OCI-LY3 (cell line): ENCODE measurements around the gene GORASP1.

Source experiments
- H2AFZ ChIP-seq: fragments of 200-600, 300-600 bp; shearing (Covaris generic); 2 replicates; pipeline ENCODE4 v1.6.0; 2014; ENCODE audit warnings: antibody characterized with exemption, low read depth, low read length
- H3K27ac ChIP-seq: fragments of 200-600, 300-600 bp; sonication (generic); 2 replicates; pipeline ENCODE4 v1.5.1; 2014; ENCODE audit warnings: mild to moderate bottlenecking, low read length, moderate library complexity, mixed read lengths
- H3K27me3 ChIP-seq: fragments of 200-600, 300-600 bp; sonication (generic); 2 replicates; pipeline ENCODE4 v1.6.1; 2014; ENCODE audit warnings: low read depth, low read length, mixed read lengths
- H3K36me3 ChIP-seq: fragments of 200-600, 300-600 bp; sonication (generic); replicated peaks from 2 replicates; pipeline ENCODE3; 2014; ENCODE audit warnings: low read depth, low read length, mixed read lengths
- H3K4me1 ChIP-seq: fragments of 300-600, 200-600 bp; sonication (generic); 2 replicates; pipeline ENCODE4 v1.6.1; 2014; ENCODE audit warnings: low read length, mixed read lengths
- H3K4me2 ChIP-seq: fragments of 200-600, 300-600 bp; sonication (generic); 2 replicates; pipeline ENCODE4 v1.6.1; 2014; ENCODE audit warnings: low read length, mixed read lengths
- H3K4me3 ChIP-seq: fragments of 300-600, 200-600 bp; sonication (generic); 2 replicates; pipeline ENCODE4 v1.5.1; 2014; ENCODE audit warnings: antibody characterized with exemption, mild to moderate bottlenecking, low read length, moderate library complexity
- H3K79me2 ChIP-seq: fragments of 300-600, 200-600 bp; shearing (Covaris generic); 2 replicates; pipeline ENCODE4 v1.6.1; 2014; ENCODE audit warnings: mild to moderate bottlenecking, low read length, mixed read lengths
- H3K9ac ChIP-seq: fragments of 300-600, 200-600 bp; shearing (Covaris generic); 2 replicates; pipeline ENCODE4 v1.6.0; 2014; ENCODE audit warnings: mild to moderate bottlenecking, low read length, moderate library complexity
- H3K9me3 ChIP-seq: fragments of 200-600, 300-600 bp; shearing (Covaris generic); 2 replicates; pipeline ENCODE4 v1.6.1; 2014; ENCODE audit warnings: low read length, mixed read lengths; ENCODE audit not compliant: insufficient read depth
- H4K20me1 ChIP-seq: fragments of 200-600, 300-600 bp; sonication (generic); 2 replicates; pipeline ENCODE4 v1.6.1; 2016; ENCODE audit warnings: low read length, mixed read lengths; ENCODE audit not compliant: insufficient read depth
- EZH2phosphoT487 ChIP-seq: fragments of 200-600 bp; shearing (Covaris generic); IDR thresholded peaks from 2 replicates; pipeline ENCODE4 v1.6.1; 2018; ENCODE audit warnings: antibody characterized with exemption, mixed run types, low read depth
- TF ChIP-seq, protein P1 (sequence below): fragments of 200-600, 300-600 bp; sonication (generic); IDR thresholded peaks from 2 replicates; pipeline ENCODE4 v1.5.1; 2014; ENCODE audit warnings: antibody characterized with exemption, low read length, low read depth

GORASP1 gene

DNA sequence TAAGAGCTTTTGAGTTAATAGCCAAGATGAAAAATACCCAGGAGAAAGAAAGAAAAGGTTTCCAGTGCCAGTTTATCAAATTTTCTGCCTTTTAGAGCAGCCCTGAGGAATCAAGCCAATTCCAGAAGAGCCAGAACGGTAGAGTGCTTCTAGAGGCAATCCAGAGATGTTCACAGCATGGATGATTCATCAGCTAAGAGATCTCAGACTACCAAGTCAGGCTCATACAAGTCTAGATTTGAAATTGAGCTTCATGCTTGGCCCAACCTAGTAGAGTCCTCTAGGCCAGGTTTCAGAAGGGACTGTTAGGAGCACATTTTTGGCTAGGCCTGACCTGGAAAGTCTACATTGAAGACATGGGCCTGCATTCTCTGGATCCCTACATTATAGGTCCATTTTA lies 40.1 kb downstream of the GORASP1 start:
- Histone ChIP-seq H3K9me3 (no peaks in the 10 kb centered on the region), H2AFZ (no peak overlapping the region), H4K20me1 (peaks cover 4% of the 10 kb centered on the region; the same call in 1 of the 2 replicates), H3K79me2 (peaks cover 9% of the 10 kb centered on the region), H3K4me3 (no peak overlapping the region), H3K36me3 (peaks cover 19% of the 10 kb centered on the region), H3K4me1 (peaks cover 9% of the 10 kb centered on the region), H3K27ac (no peak overlapping the region), H3K27me3 (no peaks in the 10 kb centered on the region), H3K4me2 (no peak overlapping the region), H3K9ac (no peak overlapping the region)
- TF ChIP-seq, protein P1, sequence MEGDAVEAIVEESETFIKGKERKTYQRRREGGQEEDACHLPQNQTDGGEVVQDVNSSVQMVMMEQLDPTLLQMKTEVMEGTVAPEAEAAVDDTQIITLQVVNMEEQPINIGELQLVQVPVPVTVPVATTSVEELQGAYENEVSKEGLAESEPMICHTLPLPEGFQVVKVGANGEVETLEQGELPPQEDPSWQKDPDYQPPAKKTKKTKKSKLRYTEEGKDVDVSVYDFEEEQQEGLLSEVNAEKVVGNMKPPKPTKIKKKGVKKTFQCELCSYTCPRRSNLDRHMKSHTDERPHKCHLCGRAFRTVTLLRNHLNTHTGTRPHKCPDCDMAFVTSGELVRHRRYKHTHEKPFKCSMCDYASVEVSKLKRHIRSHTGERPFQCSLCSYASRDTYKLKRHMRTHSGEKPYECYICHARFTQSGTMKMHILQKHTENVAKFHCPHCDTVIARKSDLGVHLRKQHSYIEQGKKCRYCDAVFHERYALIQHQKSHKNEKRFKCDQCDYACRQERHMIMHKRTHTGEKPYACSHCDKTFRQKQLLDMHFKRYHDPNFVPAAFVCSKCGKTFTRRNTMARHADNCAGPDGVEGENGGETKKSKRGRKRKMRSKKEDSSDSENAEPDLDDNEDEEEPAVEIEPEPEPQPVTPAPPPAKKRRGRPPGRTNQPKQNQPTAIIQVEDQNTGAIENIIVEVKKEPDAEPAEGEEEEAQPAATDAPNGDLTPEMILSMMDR: no peak
- no peak for TF ChIP-seq EZH2phosphoT487

DNA sequence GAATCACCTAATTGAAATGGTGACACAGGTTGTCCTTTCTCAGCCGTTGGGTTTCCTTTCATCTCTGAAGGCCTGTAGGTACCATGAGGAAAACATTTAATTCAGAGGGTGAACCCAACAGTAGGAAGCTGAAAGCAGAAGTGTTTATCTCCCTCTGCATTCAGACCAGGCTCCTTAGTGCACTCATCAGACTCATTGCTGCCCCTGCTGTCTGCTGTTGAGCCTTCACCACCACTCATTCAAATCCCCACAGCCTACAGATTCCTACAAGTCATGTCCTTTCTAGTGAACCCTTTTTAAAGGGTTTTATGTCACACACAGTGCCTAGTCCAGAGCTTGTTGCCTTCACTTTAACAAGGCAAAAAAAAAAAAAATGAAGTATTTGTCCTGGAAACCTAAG lies 42.2 kb downstream of the GORASP1 start:
- peaks cover 9% of the 10 kb centered on the region for H3K4me1 ChIP-seq
- no peak overlapping the region for H3K4me3 ChIP-seq
- peaks cover 13% of the 10 kb centered on the region for H3K36me3 ChIP-seq
- no peaks in the 10 kb centered on the region for H3K27me3 ChIP-seq
- peaks cover 17% of the 10 kb centered on the region for H3K79me2 ChIP-seq
- no peaks in the 10 kb centered on the region for H3K9me3 ChIP-seq
- no peak overlapping the region for H3K9ac ChIP-seq
- TF ChIP-seq, protein P1: peak; percentile 69
- TF ChIP-seq EZH2phosphoT487: no peak
- peaks cover 4% of the 10 kb centered on the region; the same call in 1 of the 2 replicates for H4K20me1 ChIP-seq
- H3K4me2 ChIP-seq: peak overlapping the region; percentile 8; the same call in 1 of the 2 replicates
- peak overlapping the region; percentile 39 for H3K27ac ChIP-seq
- H2AFZ ChIP-seq: no peak overlapping the region

DNA sequence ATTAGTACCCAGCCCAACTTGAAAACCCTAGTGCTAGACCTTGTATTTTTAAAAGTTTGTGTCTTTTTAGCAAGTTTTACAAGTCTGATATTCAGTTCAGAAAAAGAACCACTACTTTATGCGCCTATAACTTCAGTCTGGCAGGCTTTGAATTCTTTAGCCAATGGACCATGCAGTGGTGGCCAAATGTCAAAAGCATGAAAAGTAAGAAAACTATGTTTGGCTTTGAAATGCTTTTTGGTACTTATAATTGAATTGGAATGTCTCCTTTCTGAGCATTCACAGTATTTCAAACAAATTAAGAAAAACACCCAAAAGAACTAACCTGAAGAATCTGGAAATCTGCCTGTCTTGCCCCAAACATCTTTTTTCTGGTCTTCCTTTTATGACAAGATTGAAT lies 42.8 kb downstream of the GORASP1 start:
- Histone ChIP-seq H3K4me2 (peak overlapping the region; percentile 8; the same call in 1 of the 2 replicates), H3K4me1 (peaks cover 9% of the 10 kb centered on the region), H4K20me1 (peaks cover 4% of the 10 kb centered on the region; the same call in 1 of the 2 replicates), H3K79me2 (peaks cover 21% of the 10 kb centered on the region), H2AFZ (no peak overlapping the region), H3K9ac (no peak overlapping the region), H3K27me3 (no peaks in the 10 kb centered on the region), H3K4me3 (no peak overlapping the region), H3K9me3 (no peaks in the 10 kb centered on the region), H3K27ac (peak overlapping the region; percentile 39), H3K36me3 (peaks cover 12% of the 10 kb centered on the region)
- TF ChIP-seq, protein P1: no peak
- no peak for TF ChIP-seq EZH2phosphoT487

DNA sequence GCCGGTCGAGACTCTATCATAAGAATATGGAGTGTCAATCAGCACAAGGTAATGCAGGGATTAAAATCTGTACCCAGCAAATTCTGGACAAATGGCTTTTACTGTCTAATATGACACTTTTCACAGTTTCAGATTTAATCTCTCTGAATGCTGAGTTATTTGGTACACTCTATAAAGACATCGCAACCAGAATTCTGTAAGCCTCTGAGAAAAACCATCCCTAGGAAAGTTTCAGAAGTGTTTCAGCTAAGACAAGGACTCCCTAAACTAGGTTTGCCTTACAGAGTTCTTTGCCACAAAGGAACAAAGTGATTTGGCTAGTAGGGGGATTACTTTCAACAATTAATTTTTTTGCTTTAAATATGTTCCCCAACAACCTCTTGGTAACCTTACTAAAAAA lies 44.3 kb downstream of the GORASP1 start:
- Histone ChIP-seq H2AFZ (no peak overlapping the region), H3K27ac (no peak overlapping the region), H3K36me3 (peaks cover 12% of the 10 kb centered on the region), H3K79me2 (peaks cover 32% of the 10 kb centered on the region), H3K9ac (no peak overlapping the region), H3K9me3 (no peaks in the 10 kb centered on the region), H4K20me1 (peaks cover 4% of the 10 kb centered on the region; the same call in 1 of the 2 replicates), H3K4me1 (peaks cover 9% of the 10 kb centered on the region), H3K4me2 (no peak overlapping the region), H3K27me3 (no peaks in the 10 kb centered on the region), H3K4me3 (no peak overlapping the region)
- no peak for TF ChIP-seq EZH2phosphoT487
- TF ChIP-seq, protein P1: no peak
